HEK293 (cell line): ENCODE data around the gene RBM10.

Source experiments
- BCL11B ChIP-seq: fragments of 450-650 bp; formaldehyde crosslinking; IDR thresholded peaks from 2 replicates; pipeline ENCODE4 v1.5.1; 2016; ENCODE audit warnings: low read depth, missing biosample characterization, missing genetic modification characterization
- GFI1B ChIP-seq: fragments of 450-650 bp; formaldehyde crosslinking; IDR thresholded peaks from 2 replicates; pipeline ENCODE4 v1.5.1; 2016; ENCODE audit warnings: missing biosample characterization, missing genetic modification characterization
- HOXA7 ChIP-seq: sonication (generic); formaldehyde crosslinking; IDR thresholded peaks from 2 replicates; pipeline ENCODE4 v1.8.1; 2022; ENCODE audit warnings: missing genetic modification reagents, borderline replicate concordance
- IKZF3 ChIP-seq: fragments of 450-650 bp; IDR thresholded peaks from 2 replicates; pipeline ENCODE4 v1.5.0; 2018; ENCODE audit warnings: missing biosample characterization, mild to moderate bottlenecking, missing genetic modification characterization, moderate library complexity
- INSM2 ChIP-seq: fragments of 450-650 bp; formaldehyde crosslinking; IDR thresholded peaks from 2 replicates; pipeline ENCODE4 v1.5.1; 2016; ENCODE audit warnings: missing biosample characterization, missing genetic modification characterization
- MZF1 ChIP-seq: fragments of 450-650 bp; formaldehyde crosslinking; IDR thresholded peaks from 2 replicates; pipeline ENCODE4 v1.5.1; 2017; ENCODE audit warnings: missing biosample characterization, missing genetic modification characterization, borderline replicate concordance
- PRDM4 ChIP-seq: fragments of 450-650 bp; formaldehyde crosslinking; IDR thresholded peaks from 2 replicates; pipeline ENCODE4 v1.5.1; 2017; ENCODE audit warnings: missing biosample characterization, missing genetic modification characterization
- PRDM6 ChIP-seq: fragments of 450-650 bp; formaldehyde crosslinking; IDR thresholded peaks from 2 replicates; pipeline ENCODE4 v1.5.1; 2017; ENCODE audit warnings: missing biosample characterization, missing genetic modification characterization
- SCRT1 ChIP-seq: fragments of 450-650 bp; formaldehyde crosslinking; IDR thresholded peaks from 2 replicates; pipeline ENCODE4 v1.5.1; 2016; ENCODE audit warnings: missing biosample characterization, missing genetic modification characterization, borderline replicate concordance
- SETDB1 ChIP-seq: IDR thresholded peaks from one replicate; pipeline ENCODE4 v1.6.1; 2017; ENCODE audit warnings: mild to moderate bottlenecking, low read length, moderate library complexity, mixed read lengths; ENCODE audit not compliant: insufficient read length
- ZBTB17 ChIP-seq: fragments of 450-650 bp; formaldehyde crosslinking; IDR thresholded peaks from 2 replicates; pipeline ENCODE4 v1.5.1; 2016; ENCODE audit warnings: missing biosample characterization, missing genetic modification characterization
- ZBTB49 ChIP-seq: fragments of 450-650 bp; formaldehyde crosslinking; IDR thresholded peaks from 2 replicates; pipeline ENCODE4 v1.5.1; 2016; ENCODE audit warnings: missing biosample characterization, missing genetic modification characterization, low read depth
- ZBTB8A ChIP-seq: fragments of 450-650 bp; formaldehyde crosslinking; IDR thresholded peaks from 2 replicates; pipeline ENCODE4 v1.5.1; 2016; ENCODE audit warnings: missing biosample characterization, missing genetic modification characterization
- ZFP3 ChIP-seq: fragments of 450-650 bp; formaldehyde crosslinking; IDR thresholded peaks from 2 replicates; pipeline ENCODE4 v1.5.1; 2016; ENCODE audit warnings: low read depth, missing biosample characterization, missing genetic modification characterization
- ZFP41 ChIP-seq: fragments of 450-650 bp; formaldehyde crosslinking; IDR thresholded peaks from 2 replicates; pipeline ENCODE4 v1.5.1; 2016; ENCODE audit warnings: missing biosample characterization, missing genetic modification characterization, borderline replicate concordance
- ZNF157 ChIP-seq: fragments of 450-650 bp; formaldehyde crosslinking; IDR thresholded peaks from 2 replicates; pipeline ENCODE4 v1.5.1; 2016; ENCODE audit warnings: missing biosample characterization, missing genetic modification characterization
- ZNF18 ChIP-seq: fragments of 450-650 bp; formaldehyde crosslinking; IDR thresholded peaks from 2 replicates; pipeline ENCODE4 v1.5.1; 2016; ENCODE audit warnings: missing biosample characterization, missing genetic modification characterization
- ZNF335 ChIP-seq: fragments of 450-650 bp; formaldehyde crosslinking; conservative IDR thresholded peaks from 2 replicates; pipeline ENCODE4 v1.5.1; 2016; ENCODE audit warnings: missing biosample characterization, missing genetic modification characterization
- ZNF350 ChIP-seq: fragments of 450-650 bp; formaldehyde crosslinking; IDR thresholded peaks from 2 replicates; pipeline ENCODE4 v1.5.0; 2017; ENCODE audit warnings: missing biosample characterization, mild to moderate bottlenecking, missing genetic modification characterization
- ZNF398 ChIP-seq: fragments of 450-650 bp; formaldehyde crosslinking; IDR thresholded peaks from 2 replicates; pipeline ENCODE4 v1.5.1; 2017; ENCODE audit warnings: missing biosample characterization, missing genetic modification characterization
- ZNF416 ChIP-seq: fragments of 450-650 bp; formaldehyde crosslinking; IDR thresholded peaks from 2 replicates; pipeline ENCODE4 v1.5.1; 2016; ENCODE audit warnings: missing biosample characterization, missing genetic modification characterization
- ZNF48 ChIP-seq: fragments of 450-650 bp; formaldehyde crosslinking; IDR thresholded peaks from 2 replicates; pipeline ENCODE4 v1.5.1; 2016; ENCODE audit warnings: missing biosample characterization, missing genetic modification characterization
- ZNF510 ChIP-seq: fragments of 450-650 bp; formaldehyde crosslinking; IDR thresholded peaks from 2 replicates; pipeline ENCODE4 v1.5.1; 2018; ENCODE audit warnings: mild to moderate bottlenecking, missing genetic modification characterization, missing biosample characterization; ENCODE audit not compliant: insufficient replicate concordance
- ZNF548 ChIP-seq: fragments of 450-650 bp; formaldehyde crosslinking; IDR thresholded peaks from 2 replicates; pipeline ENCODE4 v1.5.1; 2016; ENCODE audit warnings: missing biosample characterization, missing genetic modification characterization
- ZNF654 ChIP-seq: fragments of 450-650 bp; formaldehyde crosslinking; IDR thresholded peaks from 2 replicates; pipeline ENCODE4 v1.5.1; 2016; ENCODE audit warnings: low read depth, missing biosample characterization, missing genetic modification characterization
- ZNF658 ChIP-seq: fragments of 450-650 bp; formaldehyde crosslinking; IDR thresholded peaks from 2 replicates; pipeline ENCODE4; 2016; ENCODE audit warnings: missing biosample characterization, missing genetic modification characterization
- ZNF664 ChIP-seq: fragments of 450-650 bp; formaldehyde crosslinking; IDR thresholded peaks from 2 replicates; pipeline ENCODE4 v1.5.1; 2016; ENCODE audit warnings: missing biosample characterization, missing genetic modification characterization
- ZNF785 ChIP-seq: fragments of 450-650 bp; formaldehyde crosslinking; IDR thresholded peaks from 2 replicates; pipeline ENCODE4 v1.5.1; 2016; ENCODE audit warnings: missing biosample characterization, missing genetic modification characterization

The RBM10 gene

GRCh38 chrX:47233333-47234113 is 88.5 kb downstream of the RBM10 start (continued):
- peak; percentile 85 for TF ChIP-seq PRDM6 (tag by site-specific recombination)
- no peak for TF ChIP-seq SCRT1 (tag by site-specific recombination)
- TF ChIP-seq ZNF157 (tag by site-specific recombination), result no peak
- no peak for TF ChIP-seq MZF1 (tag by site-specific recombination)
- peak; percentile 34; the same call in 1 of the 2 replicates for TF ChIP-seq ZNF335 (tag by site-specific recombination)
- TF ChIP-seq ZFP41 (tag by site-specific recombination), result no peak
- peak; percentile 76 for TF ChIP-seq IKZF3 (tag by site-specific recombination)
- TF ChIP-seq BCL11B (tag by site-specific recombination), result no peak
- peak; percentile 34; the same call in 1 of the 2 replicates for TF ChIP-seq ZBTB8A
- no peak for TF ChIP-seq ZNF664 (tag by site-specific recombination)
- TF ChIP-seq ZNF510 (tag by site-specific recombination), result no peak
- TF ChIP-seq GFI1B (tag by site-specific recombination), result no peak
- TF ChIP-seq ZFP3 (tag by site-specific recombination), result no peak
- no peak for TF ChIP-seq PRDM4 (tag by site-specific recombination)
- no peak for TF ChIP-seq SETDB1
- TF ChIP-seq ZNF18 (tag by site-specific recombination), result no peak
- TF ChIP-seq ZNF350 (tag by site-specific recombination), result no peak
- TF ChIP-seq ZNF548 (tag by site-specific recombination), result no peak
- peak; percentile 70 for TF ChIP-seq ZBTB17
- no peak for TF ChIP-seq INSM2
- no peak for TF ChIP-seq ZNF654 (tag by site-specific recombination)
- no peak for TF ChIP-seq ZBTB49 (tag by site-specific recombination)
- TF ChIP-seq ZNF416 (tag by site-specific recombination), result no peak
- no peak for TF ChIP-seq HOXA7 (CRISPR knock-in tag)
- TF ChIP-seq ZNF785, result no peak
- no peak for TF ChIP-seq ZNF658 (tag by site-specific recombination)
- no peak for TF ChIP-seq ZNF48
- peak; percentile 92 for TF ChIP-seq ZNF398 (tag by site-specific recombination)
